Measurements from ENCODE around the gene XPC.
A peak's percentile ranks its signal among the peaks of the same experiment; 100 is the strongest.

XPC gene

DNA sequence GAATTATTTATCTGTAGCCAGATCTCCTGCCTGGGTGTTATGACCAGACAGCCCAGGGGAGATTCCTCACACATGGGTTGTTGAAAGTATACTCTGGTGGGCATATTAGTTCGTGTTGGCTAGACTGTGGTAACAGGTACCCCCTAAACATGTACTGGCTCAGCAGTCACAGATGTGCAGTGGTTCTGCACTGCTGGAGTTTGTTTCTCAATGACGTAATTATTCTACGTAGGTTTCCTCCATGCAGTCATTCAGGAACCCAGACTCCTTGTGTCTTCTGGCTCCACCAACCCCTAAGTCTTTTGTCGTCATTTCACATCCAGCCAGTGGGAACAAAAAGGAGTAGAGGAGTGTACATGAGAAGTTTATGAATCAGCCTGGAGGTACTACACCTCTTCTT, 16.5 kb upstream of the XPC start:
- no peak overlapping the region for H3K27ac ChIP-seq (ENCODE audit: extremely low read depth, low read depth, low read length)
- no peaks in the 10 kb centered on the region for H3K9me3 ChIP-seq (ENCODE audit: control insufficient read depth, insufficient read depth, low read depth, low read length)
- TF ChIP-seq ZNF777 (tag by site-specific recombination; IDR thresholded peaks at IDR 0.05; ENCODE audit: borderline replicate concordance) (no peak), TRIM28 (IDR thresholded peaks at IDR 0.05; ENCODE audit: borderline replicate concordance, low read length) (no peak), ZNF311 (tag by site-specific recombination; IDR thresholded peaks at IDR 0.05; ENCODE audit: borderline replicate concordance) (no peak), SALL2 (tag by site-specific recombination; IDR thresholded peaks at IDR 0.05; ENCODE audit: borderline replicate concordance) (no peak), ZFHX2 (tag by site-specific recombination; conservative IDR thresholded peaks at IDR 0.05) (no peak)
- TF ChIP-seq, protein P1, sequence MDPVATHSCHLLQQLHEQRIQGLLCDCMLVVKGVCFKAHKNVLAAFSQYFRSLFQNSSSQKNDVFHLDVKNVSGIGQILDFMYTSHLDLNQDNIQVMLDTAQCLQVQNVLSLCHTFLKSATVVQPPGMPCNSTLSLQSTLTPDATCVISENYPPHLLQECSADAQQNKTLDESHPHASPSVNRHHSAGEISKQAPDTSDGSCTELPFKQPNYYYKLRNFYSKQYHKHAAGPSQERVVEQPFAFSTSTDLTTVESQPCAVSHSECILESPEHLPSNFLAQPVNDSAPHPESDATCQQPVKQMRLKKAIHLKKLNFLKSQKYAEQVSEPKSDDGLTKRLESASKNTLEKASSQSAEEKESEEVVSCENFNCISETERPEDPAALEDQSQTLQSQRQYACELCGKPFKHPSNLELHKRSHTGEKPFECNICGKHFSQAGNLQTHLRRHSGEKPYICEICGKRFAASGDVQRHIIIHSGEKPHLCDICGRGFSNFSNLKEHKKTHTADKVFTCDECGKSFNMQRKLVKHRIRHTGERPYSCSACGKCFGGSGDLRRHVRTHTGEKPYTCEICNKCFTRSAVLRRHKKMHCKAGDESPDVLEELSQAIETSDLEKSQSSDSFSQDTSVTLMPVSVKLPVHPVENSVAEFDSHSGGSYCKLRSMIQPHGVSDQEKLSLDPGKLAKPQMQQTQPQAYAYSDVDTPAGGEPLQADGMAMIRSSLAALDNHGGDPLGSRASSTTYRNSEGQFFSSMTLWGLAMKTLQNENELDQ (tag by site-specific recombination; IDR thresholded peaks at IDR 0.05; ENCODE audit: low read depth) = no peak
- H3K4me1 ChIP-seq (ENCODE audit: control insufficient read depth, insufficient read depth, low read length) = no peaks in the 10 kb centered on the region
- no peak overlapping the region for H3K4me3 ChIP-seq (ENCODE audit: low read depth, low read length)
- ChIA-PET POLR2A (no interaction called here), CTCF (interaction anchor here (1.1 kb wide), 1 partner anchor 9 kb away, joined by 6 read pairs; no protein-coding TSS in a partner anchor)
- peaks cover 7 to 45% of the 10 kb centered on the region in 2 experiments for H3K36me3 ChIP-seq (ENCODE audit: control insufficient read depth in 2 of 2, insufficient read depth in 1 of 2, low read length in 2 of 2)

DNA sequence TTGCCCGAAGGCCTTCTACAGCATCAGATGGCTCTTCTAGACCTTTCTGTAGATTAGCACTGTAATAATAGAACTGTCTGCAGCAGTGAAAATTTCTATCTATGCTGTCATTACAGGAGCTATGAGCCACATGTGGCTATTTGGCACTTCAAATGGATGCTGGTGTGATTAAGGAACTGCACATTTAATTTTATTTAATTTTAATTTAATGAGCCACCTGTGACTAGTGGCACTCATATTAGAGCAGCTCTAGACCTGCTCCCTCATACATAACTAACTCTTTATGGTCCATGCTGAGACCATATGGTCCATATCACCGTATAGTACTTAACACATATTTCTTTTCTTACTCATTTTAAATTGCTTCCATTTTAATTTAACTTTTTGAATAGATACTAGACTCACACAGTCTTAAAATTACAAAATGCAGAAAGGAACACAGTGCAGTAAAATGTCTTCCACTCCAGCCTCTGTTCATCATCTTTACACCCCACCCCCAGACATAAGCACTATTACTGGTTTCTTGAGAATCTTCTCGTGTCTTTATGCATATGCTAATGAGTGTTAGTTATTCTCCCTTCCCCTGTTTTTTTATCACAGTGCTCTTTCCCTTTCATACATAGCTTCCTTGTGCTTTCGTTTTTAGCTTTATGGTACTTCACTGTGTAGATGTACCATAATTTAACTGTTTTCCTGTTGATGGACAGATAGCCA, 9.8 kb upstream of the XPC start:
- Histone ChIP-seq H3K27ac (ENCODE audit: extremely low read depth, low read depth, low read length) (no peak overlapping the region), H3K36me3 (ENCODE audit: control insufficient read depth in 2 of 2, insufficient read depth in 1 of 2, low read length in 2 of 2) (peaks cover 32 to 52% of the 10 kb centered on the region in 2 experiments), H3K9me3 (ENCODE audit: control insufficient read depth, insufficient read depth, low read depth, low read length) (no peaks in the 10 kb centered on the region), H3K4me1 (ENCODE audit: control insufficient read depth, insufficient read depth, low read length) (no peaks in the 10 kb centered on the region), H3K4me3 (ENCODE audit: low read depth, low read length) (no peak overlapping the region)
- ChIA-PET POLR2A (no interaction called here), CTCF (interaction anchor here (1.0 kb wide), 1 partner anchor 15 kb away, joined by 8 read pairs; no protein-coding TSS in a partner anchor)
- TF ChIP-seq SCRT2 (tag by site-specific recombination; IDR thresholded peaks at IDR 0.05) (0 out of 2 replicates have a peak, but pooled peaks have one; percentile 37), ZNF692 (tag by site-specific recombination; IDR thresholded peaks at IDR 0.05) (no peak)
- TF ChIP-seq, protein P1 (tag by site-specific recombination; IDR thresholded peaks at IDR 0.05; ENCODE audit: low read depth) = no peak

DNA sequence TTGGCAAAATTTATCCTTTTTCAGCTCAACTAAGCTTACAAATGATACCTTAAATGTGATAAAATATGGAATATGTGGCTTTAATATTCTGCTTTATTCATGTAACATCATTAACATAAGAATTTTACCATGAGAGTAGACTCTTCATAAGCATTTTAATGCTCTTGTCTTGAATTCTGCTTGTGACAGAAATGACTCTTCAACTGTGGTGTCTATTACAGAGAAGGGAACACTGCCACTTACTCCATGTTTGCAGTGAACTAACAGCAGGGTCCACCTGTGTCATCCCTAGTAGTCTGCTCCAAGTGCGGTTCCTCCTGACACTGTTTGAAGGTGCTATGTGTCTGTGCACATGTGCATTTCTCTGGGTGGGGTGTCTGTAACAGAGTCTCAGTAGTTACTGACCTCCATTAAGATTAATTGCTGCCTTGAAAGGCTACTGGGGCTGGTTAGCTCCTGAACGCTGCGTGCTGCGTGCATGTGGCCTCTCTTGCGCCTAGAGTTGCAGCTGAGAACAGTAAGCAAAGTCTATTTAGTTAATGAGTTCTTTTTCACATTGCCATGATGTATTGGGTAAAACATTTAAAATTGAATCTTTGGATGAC, 8.6 kb upstream of the XPC start:
- ChIA-PET CTCF (no interaction called here), POLR2A (no interaction called here)
- Histone ChIP-seq H3K4me3 (ENCODE audit: low read depth, low read length) (no peak overlapping the region), H3K9me3 (ENCODE audit: control insufficient read depth, insufficient read depth, low read depth, low read length) (no peaks in the 10 kb centered on the region), H3K4me1 (ENCODE audit: control insufficient read depth, insufficient read depth, low read length) (no peaks in the 10 kb centered on the region), H3K27ac (ENCODE audit: extremely low read depth, low read depth, low read length) (no peak overlapping the region), H3K36me3 (ENCODE audit: control insufficient read depth in 2 of 2, insufficient read depth in 1 of 2, low read length in 2 of 2) (peaks cover 42 to 64% of the 10 kb centered on the region in 2 experiments)
- TF ChIP-seq ZBTB44 (tag by site-specific recombination; IDR thresholded peaks at IDR 0.05) = peak; percentile 46; the same call in 1 of the 2 replicates
- no peak for TF ChIP-seq KLF17 (tag by site-specific recombination; IDR thresholded peaks at IDR 0.05)
- TF ChIP-seq ZNF248 (tag by site-specific recombination; IDR thresholded peaks at IDR 0.05) = no peak

Measured in HEK293 (cell line).